GM12878 (cell line): Measurements from ENCODE around the gene CAPN10. TPM values are rescaled to one million over a fixed set of nuclear protein-coding genes. Genes with fewer than 3 reads are reported as not detected.
A peak's percentile ranks its signal among the peaks of the same experiment; 100 is the strongest.

ENCODE experiments used
- ATF2 ChIP-seq: IDR thresholded peaks from 2 replicates; pipeline ENCODE4 v1.6.1; 2012; ENCODE audit warnings: low read length, inconsistent platforms
- BACH1 ChIP-seq: fragments of 450-650 bp; IDR thresholded peaks from 2 replicates; pipeline ENCODE4 v1.6.1; 2017; ENCODE audit warnings: mild to moderate bottlenecking, borderline replicate concordance
- GABPA ChIP-seq: IDR thresholded peaks from 2 replicates; pipeline ENCODE4 v1.6.1; 2014; ENCODE audit warnings: antibody characterized with exemption, low read depth, mild to moderate bottlenecking, inconsistent platforms
- GATAD2B ChIP-seq: fragments of 450-650 bp; conservative IDR thresholded peaks from 2 replicates; pipeline ENCODE4 v1.6.1; 2017; ENCODE audit warnings: low read depth, mild to moderate bottlenecking, moderate library complexity
- MYB ChIP-seq: fragments of 150-350 bp; IDR thresholded peaks from 2 replicates; pipeline ENCODE4 v1.6.1; 2014; ENCODE audit warnings: mild to moderate bottlenecking, low read depth, low read length, borderline replicate concordance
- RB1 ChIP-seq: fragments of 450-650 bp; formaldehyde crosslinking; IDR thresholded peaks from 2 replicates; pipeline ENCODE4 v1.6.1; 2017; ENCODE audit warnings: mild to moderate bottlenecking, borderline replicate concordance
- SMARCA5 ChIP-seq: fragments of 450-650 bp; IDR thresholded peaks from 2 replicates; pipeline ENCODE4 v1.6.1; 2017; ENCODE audit warnings: mild to moderate bottlenecking
- polyA plus RNA-seq, 11 experiments: library from polyadenylated mRNA; depleted of rRNA in 4 of 11; unstranded in 6 of 11; stranded (reverse) in 5 of 11; fragments of >200 nt; fragmentation: Nextera tagmentation in 4 of 11; fragmentation: Illumina TruSeq in 1 of 11; extraction: Ambion mirVana in 4 of 11; extraction: Trizol in 1 of 11; gene quantifications; 1 replicate in 1 of 11; 2 replicates in 10 of 11; pipeline versions ENCODE4 v1.2.1 to v1.2.3, GENCODE V29; 2011 to 2016; ENCODE audit warnings: inconsistent platforms in 2 of 11, missing spikeins in 2 of 11, low read depth in 1 of 11
- total RNA-seq, 4 experiments: library from RNA; depleted of rRNA in 3 of 4; stranded (reverse); fragments of >200 nt in 3 of 4; fragmentation: Illumina TruSeq in 1 of 4; extraction: Trizol in 1 of 4; gene quantifications; 2 replicates each; pipeline versions ENCODE4 v1.2.1 to v1.2.3, GENCODE V29; 2013 to 2021
- TF ChIP-seq, protein P1 (sequence below): IDR thresholded peaks from 2 replicates; pipeline ENCODE4 v1.6.1; 2012; ENCODE audit warnings: low read depth, low read length, improper control_type of control experiment

Gene CAPN10
- total and polyA plus RNA-seq, 10 of the 15 experiments (the other 5 are each of a cell fraction or from before 2014, with no cell fraction given), result 0.37 to 40.6 (median 17.5) TPM

GRCh38 chr2:240565333-240566202 is 21.0 kb upstream of the CAPN10 start (continued):
- peak; percentile 59 for TF ChIP-seq GATAD2B
- TF ChIP-seq BACH1, result peak; percentile 38; the same call in 1 of the 2 replicates
- TF ChIP-seq, protein P1, sequence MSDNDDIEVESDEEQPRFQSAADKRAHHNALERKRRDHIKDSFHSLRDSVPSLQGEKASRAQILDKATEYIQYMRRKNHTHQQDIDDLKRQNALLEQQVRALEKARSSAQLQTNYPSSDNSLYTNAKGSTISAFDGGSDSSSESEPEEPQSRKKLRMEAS, result peak; percentile 44; the same call in 1 of the 2 replicates
- TF ChIP-seq MYB, result no peak
- no peak for TF ChIP-seq ATF2
- no peak for TF ChIP-seq GABPA
- peak; percentile 75; the same call in 1 of the 2 replicates for TF ChIP-seq SMARCA5
- TF ChIP-seq RB1, result no peak
